ENCODE results near the gene ORC6.

ORC6 gene

GRCh38 chr16:46695937-46696336 lies 6.5 kb downstream of the ORC6 start:
- DNase-seq: no peak
- in situ Hi-C loops (cut with MboI; ENCODE audit: low pct_unique_long_range_greater_than_20kb, low sequenced_read_pairs): no loop called here

GRCh38 chr16:46696957-46697356 lies 7.5 kb downstream of the ORC6 start:
- in situ Hi-C loops (cut with MboI; ENCODE audit: low pct_unique_long_range_greater_than_20kb, low sequenced_read_pairs): no loop called here
- no peak for DNase-seq

- in situ Hi-C loops (cut with MboI; ENCODE audit: low pct_unique_long_range_greater_than_20kb, low sequenced_read_pairs): no loop called here
- DNase-seq: no peak
These were observed 10.6 kb downstream of the ORC6 start for GRCh38 chr16:46700048-46700447.

- DNase-seq: no peak
- in situ Hi-C loops (cut with MboI; ENCODE audit: low pct_unique_long_range_greater_than_20kb, low sequenced_read_pairs): no loop called here
These were observed 12.2 kb downstream of the ORC6 start for GRCh38 chr16:46701615-46702014.

GRCh38 chr16:46702030-46702429 lies 12.6 kb downstream of the ORC6 start:
- in situ Hi-C loops (cut with MboI; ENCODE audit: low pct_unique_long_range_greater_than_20kb, low sequenced_read_pairs): no loop called here

GRCh38 chr16:46706642-46707041 lies 17.2 kb downstream of the ORC6 start:
- in situ Hi-C loops (cut with MboI; ENCODE audit: low pct_unique_long_range_greater_than_20kb, low sequenced_read_pairs): no loop called here
- DNase-seq: no peak

More at GRCh38 chr16:46702030-46702429, 12.6 kb downstream of the ORC6 start:
- no peak for DNase-seq

GRCh38 chr16:46709469-46710005 lies 20.1 kb downstream of the ORC6 start:
- no peak for DNase-seq
- in situ Hi-C loops (cut with MboI; ENCODE audit: low pct_unique_long_range_greater_than_20kb, low sequenced_read_pairs): no loop called here

- in situ Hi-C loops (cut with MboI; ENCODE audit: low pct_unique_long_range_greater_than_20kb, low sequenced_read_pairs): no loop called here
- no peak for DNase-seq
These were observed 21.9 kb downstream of the ORC6 start for GRCh38 chr16:46711106-46712058.

- peak; percentile 60 for DNase-seq
- in situ Hi-C loops (cut with MboI; ENCODE audit: low pct_unique_long_range_greater_than_20kb, low sequenced_read_pairs): no loop called here
These were observed 23.5 kb downstream of the ORC6 start for GRCh38 chr16:46712911-46713310.

- DNase-seq: no peak
- in situ Hi-C loops (cut with MboI; ENCODE audit: low pct_unique_long_range_greater_than_20kb, low sequenced_read_pairs): no loop called here
These were observed 24.2 kb downstream of the ORC6 start for GRCh38 chr16:46713634-46714033.

GRCh38 chr16:46714797-46715591 lies 25.5 kb downstream of the ORC6 start:
- in situ Hi-C loops (cut with MboI; ENCODE audit: low pct_unique_long_range_greater_than_20kb, low sequenced_read_pairs): no loop called here
- DNase-seq: no peak

GRCh38 chr16:46715769-46716305 lies 26.4 kb downstream of the ORC6 start:
- DNase-seq: no peak
- in situ Hi-C loops (cut with MboI; ENCODE audit: low pct_unique_long_range_greater_than_20kb, low sequenced_read_pairs): no loop called here

- in situ Hi-C loops (cut with MboI; ENCODE audit: low pct_unique_long_range_greater_than_20kb, low sequenced_read_pairs): no loop called here
- DNase-seq: no peak
These were observed 28.2 kb downstream of the ORC6 start for GRCh38 chr16:46717692-46718091.

GRCh38 chr16:46718214-46718613 lies 28.8 kb downstream of the ORC6 start:
- no peak for DNase-seq
- in situ Hi-C loops (cut with MboI; ENCODE audit: low pct_unique_long_range_greater_than_20kb, low sequenced_read_pairs): no loop called here

GRCh38 chr16:46719528-46719927 lies 30.1 kb downstream of the ORC6 start:
- in situ Hi-C loops (cut with MboI; ENCODE audit: low pct_unique_long_range_greater_than_20kb, low sequenced_read_pairs): no loop called here
- DNase-seq: no peak

- no peak for DNase-seq
- in situ Hi-C loops (cut with MboI; ENCODE audit: low pct_unique_long_range_greater_than_20kb, low sequenced_read_pairs): no loop called here
These were observed 31.2 kb downstream of the ORC6 start for GRCh38 chr16:46720619-46721018.

- no peak for DNase-seq
- in situ Hi-C loops (cut with MboI; ENCODE audit: low pct_unique_long_range_greater_than_20kb, low sequenced_read_pairs): no loop called here
These were observed 32.4 kb downstream of the ORC6 start for GRCh38 chr16:46721885-46722284.

- in situ Hi-C loops (cut with MboI; ENCODE audit: low pct_unique_long_range_greater_than_20kb, low sequenced_read_pairs): no loop called here
- no peak for DNase-seq
These were observed 37.7 kb downstream of the ORC6 start for GRCh38 chr16:46727184-46727583.

- DNase-seq: no peak
- in situ Hi-C loops (cut with MboI; ENCODE audit: low pct_unique_long_range_greater_than_20kb, low sequenced_read_pairs): no loop called here
These were observed 38.2 kb downstream of the ORC6 start for GRCh38 chr16:46727630-46728029.

- DNase-seq: no peak
- in situ Hi-C loops (cut with MboI; ENCODE audit: low pct_unique_long_range_greater_than_20kb, low sequenced_read_pairs): no loop called here
These were observed 39.3 kb downstream of the ORC6 start for GRCh38 chr16:46728806-46729205.

Data from KBM-7 (cell line).